ENCODE measurements around the gene ZSWIM5.

- TF ChIP-seq CTCF (IDR thresholded peaks at IDR 0.05) (no peak), POLR2A (IDR thresholded peaks at IDR 0.05) (no peak), POLR2AphosphoS5 (IDR thresholded peaks at IDR 0.05; ENCODE audit: insufficient read depth in 1 of 2, low read depth in 1 of 2) (no peak)
These were observed 24.1 kb upstream of the ZSWIM5 start for GRCh38 chr1:45230537-45230936.
